Measurements from ENCODE around the gene NLRP6.
"Not testable (repeated sequence)": the region's sequence is repeated elsewhere in the genome, so short reads cannot be mapped to it uniquely, and the experiment has no call there.

NLRP6 gene

GRCh38 chr11:261624-262023 lies 16.6 kb upstream of the NLRP6 start:
- DNase-seq (ENCODE audit: low read depth), result no peak
- H3K4me3 ChIP-seq (ENCODE audit: low read depth, low read length), result no peak overlapping the region
- in situ Hi-C loops (cut with HindIII; ENCODE audit: low sequenced_read_pairs), result no loop called here
- TF ChIP-seq, protein P1, sequence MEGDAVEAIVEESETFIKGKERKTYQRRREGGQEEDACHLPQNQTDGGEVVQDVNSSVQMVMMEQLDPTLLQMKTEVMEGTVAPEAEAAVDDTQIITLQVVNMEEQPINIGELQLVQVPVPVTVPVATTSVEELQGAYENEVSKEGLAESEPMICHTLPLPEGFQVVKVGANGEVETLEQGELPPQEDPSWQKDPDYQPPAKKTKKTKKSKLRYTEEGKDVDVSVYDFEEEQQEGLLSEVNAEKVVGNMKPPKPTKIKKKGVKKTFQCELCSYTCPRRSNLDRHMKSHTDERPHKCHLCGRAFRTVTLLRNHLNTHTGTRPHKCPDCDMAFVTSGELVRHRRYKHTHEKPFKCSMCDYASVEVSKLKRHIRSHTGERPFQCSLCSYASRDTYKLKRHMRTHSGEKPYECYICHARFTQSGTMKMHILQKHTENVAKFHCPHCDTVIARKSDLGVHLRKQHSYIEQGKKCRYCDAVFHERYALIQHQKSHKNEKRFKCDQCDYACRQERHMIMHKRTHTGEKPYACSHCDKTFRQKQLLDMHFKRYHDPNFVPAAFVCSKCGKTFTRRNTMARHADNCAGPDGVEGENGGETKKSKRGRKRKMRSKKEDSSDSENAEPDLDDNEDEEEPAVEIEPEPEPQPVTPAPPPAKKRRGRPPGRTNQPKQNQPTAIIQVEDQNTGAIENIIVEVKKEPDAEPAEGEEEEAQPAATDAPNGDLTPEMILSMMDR (IDR thresholded peaks at IDR 0.05; ENCODE audit: low read depth, low read length, missing control alignments), result no peak

- DNase-seq (ENCODE audit: low read depth), result no peak
- TF ChIP-seq, protein P1 (IDR thresholded peaks at IDR 0.05; ENCODE audit: low read depth, low read length, missing control alignments), result no peak
- no peak overlapping the region for H3K4me3 ChIP-seq (ENCODE audit: low read depth, low read length)
- in situ Hi-C loops (cut with HindIII; ENCODE audit: low sequenced_read_pairs), result no loop called here
These were observed 11.3 kb upstream of the NLRP6 start for GRCh38 chr11:266676-267439.

GRCh38 chr11:267491-267994 lies 10.7 kb upstream of the NLRP6 start:
- in situ Hi-C loops (cut with HindIII; ENCODE audit: low sequenced_read_pairs), result no loop called here
- TF ChIP-seq, protein P1 (IDR thresholded peaks at IDR 0.05; ENCODE audit: low read depth, low read length, missing control alignments), result no peak
- no peak for DNase-seq (ENCODE audit: low read depth)
- no peak overlapping the region for H3K4me3 ChIP-seq (ENCODE audit: low read depth, low read length)

DNA sequence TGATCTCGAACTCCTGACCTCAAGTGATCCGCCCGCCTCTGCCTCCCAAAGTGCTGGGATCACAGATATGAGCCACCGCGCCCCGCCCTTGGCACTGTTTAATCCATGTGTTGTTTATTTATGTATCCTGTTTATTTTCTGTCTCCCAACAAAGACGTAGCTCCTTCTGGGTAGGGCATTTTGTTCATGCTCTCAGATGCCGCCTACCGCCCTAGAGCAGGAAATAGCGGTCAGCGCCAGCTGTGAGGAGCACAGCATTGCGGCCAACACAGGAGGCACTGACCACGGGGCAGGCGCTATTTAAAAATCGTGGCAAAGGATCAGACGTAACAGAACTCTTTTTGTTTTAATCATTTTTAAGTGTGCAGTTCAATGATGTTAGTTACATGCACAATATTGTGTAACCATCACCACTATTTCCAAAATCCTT lies 9.5 kb upstream of the NLRP6 start:
- in situ Hi-C loops (cut with HindIII; ENCODE audit: low sequenced_read_pairs); DNase-seq (ENCODE audit: low read depth); H3K4me3 ChIP-seq (ENCODE audit: low read depth, low read length): not testable (repeated sequence)

DNA sequence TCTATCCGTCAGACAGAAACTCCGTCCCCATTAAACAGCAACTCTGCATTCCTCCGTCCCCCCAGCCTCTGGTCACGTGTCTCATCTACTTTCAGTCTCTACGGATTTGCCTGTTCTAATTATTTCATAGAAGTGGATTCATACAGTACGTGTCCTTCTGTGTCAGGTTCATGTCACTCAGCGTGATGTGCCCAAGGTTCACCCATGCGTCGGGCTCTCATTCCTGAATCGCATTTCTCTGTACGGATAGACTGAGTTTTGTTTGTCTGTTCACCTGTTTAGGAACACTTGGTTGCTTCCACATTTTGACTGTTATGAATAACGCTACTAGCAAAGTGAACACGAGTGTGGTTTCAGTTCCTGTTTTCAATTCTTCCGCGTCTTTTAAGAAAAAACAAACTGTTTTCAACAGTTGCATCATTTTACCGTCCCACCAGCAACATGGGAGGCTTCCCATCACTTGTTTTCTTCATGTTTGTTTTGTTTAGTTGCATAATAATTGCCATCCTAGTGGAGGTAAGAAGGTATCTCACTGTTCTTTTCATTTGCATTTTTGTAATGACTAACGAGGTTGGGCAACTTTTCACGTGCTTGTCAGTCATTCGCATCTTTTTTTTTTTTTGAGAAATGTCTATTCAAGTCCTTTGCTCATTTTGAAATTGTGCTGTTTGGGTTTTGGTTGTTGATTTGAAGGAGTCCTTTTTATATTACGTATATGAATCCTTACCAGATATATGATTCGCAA lies 8.9 kb upstream of the NLRP6 start:
- no peak overlapping the region for H3K4me3 ChIP-seq (ENCODE audit: low read depth, low read length)
- in situ Hi-C loops (cut with HindIII; ENCODE audit: low sequenced_read_pairs), result no loop called here
- TF ChIP-seq, protein P1 (IDR thresholded peaks at IDR 0.05; ENCODE audit: low read depth, low read length, missing control alignments), result no peak
- DNase-seq (ENCODE audit: low read depth), result no peak

DNA sequence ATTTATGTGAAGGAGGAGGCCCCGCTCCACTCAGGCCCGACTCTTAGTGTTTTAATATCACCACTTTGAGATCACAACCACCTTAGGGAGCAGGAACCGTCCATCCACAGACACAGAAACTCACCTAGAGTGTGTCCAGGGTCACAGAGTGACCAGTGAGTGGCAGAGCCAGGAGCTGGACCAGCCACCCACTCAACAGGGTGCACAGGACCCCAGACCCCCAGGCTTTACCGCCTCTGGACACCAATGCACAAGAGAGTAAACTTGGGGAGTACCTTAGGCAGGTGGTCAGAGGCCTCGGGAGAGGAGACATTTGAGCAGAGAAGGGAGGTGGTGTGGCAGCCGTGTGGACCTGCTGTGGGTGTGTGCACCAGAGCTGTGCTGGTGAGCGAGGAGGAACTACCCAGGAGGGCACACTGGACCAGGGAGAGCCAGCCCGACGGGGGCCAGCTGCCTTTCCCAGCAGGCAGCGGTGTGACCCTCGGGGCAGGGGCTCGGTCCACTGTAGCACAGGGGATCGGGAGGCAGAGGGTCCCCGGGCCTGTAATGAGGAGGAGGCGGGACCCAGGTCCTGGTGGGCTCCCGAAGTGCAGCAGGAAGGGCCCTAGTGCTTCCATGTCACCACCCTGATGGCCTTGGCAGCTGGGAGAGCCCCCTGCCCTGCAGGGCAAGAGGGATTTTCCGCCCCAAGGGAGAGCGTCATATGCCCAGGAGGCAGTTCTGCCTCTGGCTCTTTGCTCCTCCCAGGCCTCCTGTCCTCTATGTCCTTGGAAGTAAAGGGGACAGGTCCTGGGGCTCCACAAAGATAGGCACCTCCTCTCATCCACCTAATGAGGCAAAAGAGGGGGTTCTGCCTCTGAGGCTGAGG lies 7.5 kb upstream of the NLRP6 start:
- no peak overlapping the region for H3K4me3 ChIP-seq (ENCODE audit: low read depth, low read length)
- DNase-seq (ENCODE audit: low read depth), result no peak
- in situ Hi-C loops (cut with HindIII; ENCODE audit: low sequenced_read_pairs), result no loop called here
- TF ChIP-seq, protein P1 (IDR thresholded peaks at IDR 0.05; ENCODE audit: low read depth, low read length, missing control alignments), result no peak

Data from astrocyte of the cerebellum (primary cell).